HG02588 (cell line): Measurements from ENCODE around the gene YOD1.
"Not testable (repeated sequence)": the region's sequence is repeated elsewhere in the genome, so short reads cannot be mapped to it uniquely, and the experiment has no call there.

Experiments
- ATAC-seq: cut with Tn5 transposase; IDR thresholded peaks from one replicate; pipeline ENCODE4 v1.9.1; 2021; ENCODE audit warnings: mild to moderate bottlenecking, moderate library complexity; ENCODE audit not compliant: unreplicated experiment

Gene YOD1

GRCh38 chr1:207050480-207051190 lies 373 bp downstream of the YOD1 start:
- ATAC-seq: peak; percentile 54

- ATAC-seq: no peak
Observed at GRCh38 chr1:207049974-207050391, 1.0 kb downstream of the YOD1 start.

GRCh38 chr1:207049514-207049913 lies 1.5 kb downstream of the YOD1 start:
- no peak for ATAC-seq

- no peak for ATAC-seq
Observed at GRCh38 chr1:207049054-207049453, 2.0 kb downstream of the YOD1 start.

GRCh38 chr1:207048041-207048440 lies 3.0 kb downstream of the YOD1 start:
- ATAC-seq: no peak

- no peak for ATAC-seq
Observed at GRCh38 chr1:207047505-207047904, 3.5 kb downstream of the YOD1 start.

- ATAC-seq: no peak
Observed at GRCh38 chr1:207045453-207045852, 5.6 kb downstream of the YOD1 start.

GRCh38 chr1:207041397-207041796 lies 9.6 kb downstream of the YOD1 start:
- ATAC-seq: not testable (repeated sequence)

GRCh38 chr1:207040181-207040533 lies 10.9 kb downstream of the YOD1 start:
- ATAC-seq: no peak

GRCh38 chr1:207039380-207040180 lies 11.4 kb downstream of the YOD1 start:
- no peak for ATAC-seq

GRCh38 chr1:207036865-207037264 lies 14.1 kb downstream of the YOD1 start:
- ATAC-seq: no peak

- no peak for ATAC-seq
Observed at GRCh38 chr1:207035877-207036551, 15.0 kb downstream of the YOD1 start.

GRCh38 chr1:207034998-207035397 lies 16.0 kb downstream of the YOD1 start:
- no peak for ATAC-seq

GRCh38 chr1:207034208-207034607 lies 16.8 kb downstream of the YOD1 start:
- ATAC-seq: no peak

GRCh38 chr1:207033302-207033701 lies 17.7 kb downstream of the YOD1 start:
- no peak for ATAC-seq

GRCh38 chr1:207032528-207033017 lies 18.4 kb downstream of the YOD1 start, which contains the start of gene C1orf116:
Gene C1orf116 (minus strand): TSS chr1:207032756. CDS start chr1:207027598, 5,158 bp downstream.
- no peak for ATAC-seq

- no peak for ATAC-seq
Observed at GRCh38 chr1:207031632-207032264, 19.3 kb downstream of the YOD1 start.

GRCh38 chr1:207031016-207031415 lies 20.0 kb downstream of the YOD1 start:
- no peak for ATAC-seq

GRCh38 chr1:207030522-207031009 lies 20.4 kb downstream of the YOD1 start:
- ATAC-seq: no peak

- no peak for ATAC-seq
Observed at GRCh38 chr1:207029701-207030521, 21.1 kb downstream of the YOD1 start.
